AG04449 (cell line): ENCODE results near the gene DCDC2.
"Not testable (repeated sequence)": the region's sequence is repeated elsewhere in the genome, so short reads cannot be mapped to it uniquely, and the experiment has no call there.

Experiments
- CTCF ChIA-PET: fragments of 350-600 bp; formaldehyde crosslinking; extraction: SDS; loops from one replicate; lab custom pipeline; 2021; ENCODE audit warnings: antibody characterized with exemption; lab: Yijun Ruan, JAX
- POLR2A ChIA-PET: fragments of 400-600, 350-600 bp; formaldehyde crosslinking; extraction: SDS; loops from one replicate; lab custom pipeline; 2020; ENCODE audit warnings: antibody characterized with exemption, inconsistent platforms; lab: Yijun Ruan, JAX
- DNase-seq: peaks from one replicate; pipeline ENCODE4 v3.0.0-alpha.2; 2010; ENCODE audit warnings: low read depth, low spot score
- H3K4me3 ChIP-seq: 2 replicates; pipeline ENCODE4 v1.5.1; 2011; ENCODE audit warnings: low read depth, mild to moderate bottlenecking, control low read depth, low read length
- CTCF ChIP-seq: IDR thresholded peaks from one replicate; pipeline ENCODE4 v1.5.1; 2011; ENCODE audit warnings: mild to moderate bottlenecking, moderate library complexity, low read length, control low read depth, inconsistent platforms; ENCODE audit not compliant: insufficient read depth; ENCODE audit errors: missing control alignments

DCDC2 gene

GRCh38 chr6:24145690-24146131, 212.1 kb downstream of the DCDC2 start:
- ChIA-PET CTCF (no interaction called here), POLR2A (no interaction called here)
- no peak for TF ChIP-seq CTCF
- no peak overlapping the region for H3K4me3 ChIP-seq
- DNase-seq, result no peak

- CTCF ChIA-PET, DNase-seq, H3K4me3 ChIP-seq, POLR2A ChIA-PET: not testable (repeated sequence)
These were observed 215.1 kb downstream of the DCDC2 start for GRCh38 chr6:24142733-24143132.

- no peak for TF ChIP-seq CTCF
- CTCF ChIA-PET, result no interaction called here
- POLR2A ChIA-PET, result no interaction called here
- no peak overlapping the region for H3K4me3 ChIP-seq
- no peak for DNase-seq
These were observed 217.3 kb downstream of the DCDC2 start for GRCh38 chr6:24140591-24140990.

- CTCF ChIA-PET, result no interaction called here
- POLR2A ChIA-PET, result no interaction called here
- DNase-seq, result no peak
- no peak overlapping the region for H3K4me3 ChIP-seq
- TF ChIP-seq CTCF, result no peak
These were observed 218.2 kb downstream of the DCDC2 start for GRCh38 chr6:24139639-24140038.

- CTCF ChIA-PET, result no interaction called here
- TF ChIP-seq CTCF, result no peak
- POLR2A ChIA-PET, result no interaction called here
These were observed 218.8 kb downstream of the DCDC2 start for GRCh38 chr6:24139080-24139479.

GRCh38 chr6:24131751-24132150, 226.1 kb downstream of the DCDC2 start:
- POLR2A ChIA-PET, result no interaction called here
- CTCF ChIA-PET, result no interaction called here
- no peak for DNase-seq
- no peak overlapping the region for H3K4me3 ChIP-seq
- TF ChIP-seq CTCF, result no peak

More at GRCh38 chr6:24139080-24139479, 218.8 kb downstream of the DCDC2 start:
- no peak for DNase-seq
- H3K4me3 ChIP-seq, result no peak overlapping the region

GRCh38 chr6:24127316-24127715, 230.5 kb downstream of the DCDC2 start:
- TF ChIP-seq CTCF, result no peak
- no peak overlapping the region for H3K4me3 ChIP-seq
- ChIA-PET CTCF (no interaction called here), POLR2A (no interaction called here)
- no peak for DNase-seq
